ENCODE results near the gene ERP44.
"Not testable (repeated sequence)": the region's sequence is repeated elsewhere in the genome, so short reads cannot be mapped to it uniquely, and the experiment has no call there.

Gene ERP44

GRCh38 chr9:100098887-100099721, at the start of gene ERP44, which contains the start of gene INVS:
Gene ERP44, minus strand, starts transcription at chr9:100099000. Its CDS starts 160 bp downstream, at chr9:100098840.
Gene INVS, plus strand, starts transcription at chr9:100099243. Its CDS starts 5,279 bp downstream, at chr9:100104522.
- TF ChIP-seq CTCF (IDR thresholded peaks at IDR 0.05; ENCODE audit: extremely low read depth, insufficient read depth, missing control alignments) = no peak

GRCh38 chr9:100145976-100146375, 47.2 kb upstream of the ERP44 start:
- in situ Hi-C loops (cut with MboI; ENCODE audit: low pct_unique_long_range_greater_than_20kb, low sequenced_read_pairs, unreplicated experiment); DNase-seq (ENCODE audit: low spot score): not testable (repeated sequence)

More at GRCh38 chr9:100098887-100099721, at the start of gene ERP44, which contains the start of gene INVS:
- DNase-seq (ENCODE audit: low spot score) = peak; percentile 92
- in situ Hi-C loops (cut with MboI; ENCODE audit: low pct_unique_long_range_greater_than_20kb, low sequenced_read_pairs, unreplicated experiment) = no loop called here

- in situ Hi-C loops (cut with MboI; ENCODE audit: low pct_unique_long_range_greater_than_20kb, low sequenced_read_pairs, unreplicated experiment); DNase-seq (ENCODE audit: low spot score): not testable (repeated sequence)
Observed at GRCh38 chr9:100145167-100145934, 46.6 kb upstream of the ERP44 start.

GRCh38 chr9:100141862-100142261, 43.1 kb upstream of the ERP44 start:
- DNase-seq (ENCODE audit: low spot score); in situ Hi-C loops (cut with MboI; ENCODE audit: low pct_unique_long_range_greater_than_20kb, low sequenced_read_pairs, unreplicated experiment): not testable (repeated sequence)

- DNase-seq (ENCODE audit: low spot score); in situ Hi-C loops (cut with MboI; ENCODE audit: low pct_unique_long_range_greater_than_20kb, low sequenced_read_pairs, unreplicated experiment): not testable (repeated sequence)
Observed at GRCh38 chr9:100140303-100140702, 41.5 kb upstream of the ERP44 start.

- in situ Hi-C loops (cut with MboI; ENCODE audit: low pct_unique_long_range_greater_than_20kb, low sequenced_read_pairs, unreplicated experiment); DNase-seq (ENCODE audit: low spot score): not testable (repeated sequence)
Observed at GRCh38 chr9:100136799-100137198, 38.0 kb upstream of the ERP44 start.

GRCh38 chr9:100134731-100135130, 35.9 kb upstream of the ERP44 start:
- no peak for DNase-seq (ENCODE audit: low spot score)
- in situ Hi-C loops (cut with MboI; ENCODE audit: low pct_unique_long_range_greater_than_20kb, low sequenced_read_pairs, unreplicated experiment) = no loop called here
- TF ChIP-seq CTCF (IDR thresholded peaks at IDR 0.05; ENCODE audit: extremely low read depth, insufficient read depth, missing control alignments) = no peak

- no peak for DNase-seq (ENCODE audit: low spot score)
- TF ChIP-seq CTCF (IDR thresholded peaks at IDR 0.05; ENCODE audit: extremely low read depth, insufficient read depth, missing control alignments) = no peak
- in situ Hi-C loops (cut with MboI; ENCODE audit: low pct_unique_long_range_greater_than_20kb, low sequenced_read_pairs, unreplicated experiment) = no loop called here
Observed at GRCh38 chr9:100131875-100132430, 33.2 kb upstream of the ERP44 start.

GRCh38 chr9:100131216-100131615, 32.4 kb upstream of the ERP44 start:
- no peak for DNase-seq (ENCODE audit: low spot score)
- no peak for TF ChIP-seq CTCF (IDR thresholded peaks at IDR 0.05; ENCODE audit: extremely low read depth, insufficient read depth, missing control alignments)
- in situ Hi-C loops (cut with MboI; ENCODE audit: low pct_unique_long_range_greater_than_20kb, low sequenced_read_pairs, unreplicated experiment) = no loop called here
